WI38 (cell line): ENCODE measurements around the gene PUS7.

Experiments
- H3K4me3 ChIP-seq: 2 replicates; pipeline ENCODE4 v1.5.1; 2011; ENCODE audit warnings: low read depth, mild to moderate bottlenecking, control low read depth, low read length
- CTCF ChIP-seq: IDR thresholded peaks from 2 replicates; pipeline ENCODE4 v1.5.1; 2012; ENCODE audit warnings: low read depth, mild to moderate bottlenecking, control low read depth, low read length

PUS7 gene

DNA sequence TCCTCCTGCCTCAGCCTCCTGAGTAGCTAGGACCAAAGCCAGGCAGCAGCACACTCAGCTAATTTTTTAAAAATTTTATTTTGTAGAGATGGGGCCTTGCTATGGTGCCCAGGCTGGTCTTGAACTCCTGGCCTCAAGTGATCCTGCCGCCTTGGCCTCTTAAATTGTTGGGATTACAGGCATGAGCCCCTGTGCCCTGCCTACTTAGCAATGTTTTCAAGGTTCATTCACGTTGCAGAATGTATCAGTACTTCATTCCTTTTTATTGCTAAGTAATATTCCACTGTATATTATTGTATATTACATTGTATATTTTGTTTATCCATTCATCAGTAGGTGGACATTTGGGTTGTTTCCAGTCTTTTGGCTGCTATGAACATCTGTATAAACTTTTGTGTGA is 44.2 kb downstream of the PUS7 start:
- H3K4me3 ChIP-seq = no peak overlapping the region
- TF ChIP-seq CTCF = no peak

DNA sequence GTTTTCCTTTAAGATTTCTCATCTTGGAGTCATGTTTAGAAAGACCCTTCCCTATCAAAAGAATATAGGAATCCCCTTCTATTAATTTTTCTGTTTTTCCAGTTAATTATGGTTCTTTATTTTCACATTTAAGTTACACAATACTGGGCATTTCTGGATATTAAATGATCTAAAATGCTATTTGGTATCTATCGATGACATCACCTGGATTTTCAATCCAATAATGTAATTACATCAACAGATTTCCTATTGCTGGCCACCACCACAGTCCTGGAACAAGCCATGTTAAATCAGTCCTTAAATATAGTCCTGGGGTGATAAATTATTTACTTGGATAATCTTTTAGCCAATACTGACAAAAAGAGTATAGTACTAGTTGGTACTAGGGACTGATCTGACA is 48.0 kb downstream of the PUS7 start:
- TF ChIP-seq CTCF = no peak
- H3K4me3 ChIP-seq = no peak overlapping the region

GRCh38 chr7:105473163-105473562 is 48.9 kb downstream of the PUS7 start:
- TF ChIP-seq CTCF = no peak
- no peak overlapping the region for H3K4me3 ChIP-seq

GRCh38 chr7:105470846-105471245 is 51.2 kb downstream of the PUS7 start:
- TF ChIP-seq CTCF = no peak
- H3K4me3 ChIP-seq = no peak overlapping the region

GRCh38 chr7:105470090-105470489 is 52.0 kb downstream of the PUS7 start:
- no peak for TF ChIP-seq CTCF
- H3K4me3 ChIP-seq = no peak overlapping the region

DNA sequence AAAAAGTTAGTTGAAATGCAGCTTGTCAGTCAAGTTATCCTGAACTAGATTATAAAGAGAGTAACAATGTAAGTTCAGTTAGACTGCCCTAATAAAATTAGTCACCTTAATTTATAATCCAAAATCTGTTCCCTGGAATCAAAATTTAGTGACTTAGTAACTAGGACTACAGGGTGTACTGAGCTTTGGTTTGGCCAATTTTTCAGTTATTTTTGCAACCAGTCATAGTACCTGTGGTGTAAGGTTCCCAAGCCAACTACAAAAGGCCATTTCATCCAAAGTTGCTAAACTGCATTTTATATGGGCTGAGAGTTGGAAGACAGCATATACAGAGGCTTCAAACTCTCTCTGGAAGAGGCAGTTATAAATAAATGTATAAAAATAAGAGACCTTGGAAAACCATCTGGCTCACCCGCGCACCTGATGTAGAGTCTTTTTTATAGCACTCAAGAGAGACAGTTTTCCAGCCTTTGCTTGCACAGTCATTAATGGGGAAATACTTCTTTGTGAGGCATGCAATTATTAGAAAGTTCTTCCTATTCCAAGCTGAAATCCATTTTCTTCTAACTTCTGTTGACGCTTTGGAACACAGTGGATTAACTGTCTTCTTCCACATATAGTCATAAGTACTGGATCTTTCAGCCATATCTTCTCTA is 59.2 kb downstream of the PUS7 start:
- no peak for TF ChIP-seq CTCF

DNA sequence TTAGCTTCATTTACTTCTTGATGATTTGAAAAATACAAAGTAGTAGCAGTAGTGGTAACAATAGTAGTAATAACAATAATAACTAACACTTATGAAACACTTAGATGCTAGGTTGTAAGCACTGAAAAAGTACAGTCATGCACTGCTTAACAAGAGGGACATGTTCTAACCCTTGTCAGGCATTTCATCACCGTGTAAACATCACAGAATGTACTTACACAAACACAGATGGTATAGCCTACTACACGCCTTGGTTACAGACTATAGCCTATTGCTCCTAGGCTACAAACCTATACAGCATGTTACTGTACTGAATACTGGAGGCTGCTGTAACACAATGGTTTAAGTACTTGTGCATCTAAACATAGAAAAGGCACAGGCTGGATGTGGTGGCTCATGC is 60.6 kb downstream of the PUS7 start:
- TF ChIP-seq CTCF = no peak

More for the DNA sequence above, 59.2 kb downstream of the PUS7 start:
- no peak overlapping the region for H3K4me3 ChIP-seq

More for the DNA sequence above, 60.6 kb downstream of the PUS7 start:
- no peak overlapping the region for H3K4me3 ChIP-seq
